Activated T-cell treated with anti-CD3 and anti-CD28 coated beads, Interleukin-2, amount 50 U/mL, for 4 hours (primary cell): ENCODE results near the gene ARID1B. TPM values are rescaled to one million over a fixed set of nuclear protein-coding genes. Genes with fewer than 3 reads are reported as not detected.
A peak's percentile ranks its signal among the peaks of the same experiment; 100 is the strongest.

ENCODE experiments used
- ATAC-seq, 2 donors: fragments of 200-7000 bp; cut with Tn5 transposase; one replicate each; pipeline ENCODE4 v1.10.0; 2021
- DNase-seq: peaks from one replicate; pipeline ENCODE4 v3.0.0-alpha.2; 2020
- H3K27me3 Mint-ChIP-seq: one replicate; pipeline ENCODE4 v1.8.0; 2021; ENCODE audit warnings: low read depth, mixed read lengths
- H3K36me3 Mint-ChIP-seq: one replicate; pipeline ENCODE4 v1.8.0; 2022; ENCODE audit warnings: mixed read lengths; ENCODE audit not compliant: insufficient read depth
- H3K4me1 Mint-ChIP-seq: one replicate; pipeline ENCODE4 v1.8.0; 2021; ENCODE audit warnings: low read depth, mixed read lengths
- H3K4me3 Mint-ChIP-seq: one replicate; pipeline ENCODE4 v1.8.0; 2021; ENCODE audit warnings: mild to moderate bottlenecking, moderate library complexity, mixed read lengths
- H3K9me3 Mint-ChIP-seq: one replicate; pipeline ENCODE4 v1.8.0; 2021; ENCODE audit warnings: mixed read lengths
- total RNA-seq, 3 donors: library from RNA; stranded (reverse); gene quantifications; one replicate each; pipeline ENCODE4 v1.2.1, GENCODE V29; 2021

Gene ARID1B
- total RNA-seq, 3 donors from 2014 or later = 45.6 to 46.6 (median 46.0) TPM

DNA sequence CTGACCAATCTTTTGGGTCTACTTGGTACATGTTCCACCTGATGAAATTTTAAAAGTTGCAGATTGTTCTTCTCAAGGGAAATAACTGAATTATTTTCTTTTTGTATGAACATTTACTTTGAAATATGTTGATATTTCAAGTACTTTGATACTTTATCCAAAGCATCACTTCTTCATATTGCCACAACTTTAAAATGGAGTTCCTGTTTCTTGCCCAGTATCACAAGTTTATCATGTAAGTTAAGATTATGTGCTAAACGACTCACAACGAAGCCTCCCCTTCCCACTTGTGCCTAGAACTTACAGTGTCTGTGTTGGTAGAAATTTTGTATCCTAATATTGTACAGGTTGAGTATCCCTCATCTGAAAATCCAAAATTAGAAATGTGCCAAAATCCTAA lies 108.4 kb downstream of the ARID1B start:
- ATAC-seq (no peak), DNase-seq (no peak)
- H3K4me1 Mint-ChIP-seq = peaks cover 77% of the 10 kb centered on the region
- H3K9me3 Mint-ChIP-seq = no peaks in the 10 kb centered on the region
- H3K36me3 Mint-ChIP-seq = no peaks in the 10 kb centered on the region
- H3K4me3 Mint-ChIP-seq = no peak overlapping the region
- H3K27me3 Mint-ChIP-seq = no peaks in the 10 kb centered on the region

DNA sequence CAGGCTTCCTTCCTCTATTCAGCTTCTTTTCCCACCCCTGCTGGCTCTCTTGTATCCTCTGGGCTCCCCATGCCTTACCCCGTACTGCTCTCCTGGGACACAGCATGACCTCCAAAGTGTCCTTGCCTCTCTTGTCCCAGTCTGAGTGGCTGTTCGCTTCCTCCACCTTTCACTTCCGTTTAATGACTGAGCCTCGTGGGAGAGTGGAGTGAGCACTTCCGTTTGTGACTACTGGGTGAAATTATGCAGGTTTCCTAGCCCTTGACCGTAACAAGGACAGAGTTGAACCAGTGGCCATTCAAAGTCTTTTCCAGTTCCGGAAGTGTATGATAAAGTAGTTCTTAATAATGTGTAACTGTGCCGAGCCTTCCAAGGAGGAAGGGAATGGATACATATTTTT lies 109.2 kb downstream of the ARID1B start:
- H3K36me3 Mint-ChIP-seq = no peaks in the 10 kb centered on the region
- no peak for DNase-seq
- H3K4me3 Mint-ChIP-seq = no peak overlapping the region
- no peaks in the 10 kb centered on the region for H3K27me3 Mint-ChIP-seq
- peaks cover 76% of the 10 kb centered on the region for H3K4me1 Mint-ChIP-seq
- no peak for ATAC-seq
- no peaks in the 10 kb centered on the region for H3K9me3 Mint-ChIP-seq

DNA sequence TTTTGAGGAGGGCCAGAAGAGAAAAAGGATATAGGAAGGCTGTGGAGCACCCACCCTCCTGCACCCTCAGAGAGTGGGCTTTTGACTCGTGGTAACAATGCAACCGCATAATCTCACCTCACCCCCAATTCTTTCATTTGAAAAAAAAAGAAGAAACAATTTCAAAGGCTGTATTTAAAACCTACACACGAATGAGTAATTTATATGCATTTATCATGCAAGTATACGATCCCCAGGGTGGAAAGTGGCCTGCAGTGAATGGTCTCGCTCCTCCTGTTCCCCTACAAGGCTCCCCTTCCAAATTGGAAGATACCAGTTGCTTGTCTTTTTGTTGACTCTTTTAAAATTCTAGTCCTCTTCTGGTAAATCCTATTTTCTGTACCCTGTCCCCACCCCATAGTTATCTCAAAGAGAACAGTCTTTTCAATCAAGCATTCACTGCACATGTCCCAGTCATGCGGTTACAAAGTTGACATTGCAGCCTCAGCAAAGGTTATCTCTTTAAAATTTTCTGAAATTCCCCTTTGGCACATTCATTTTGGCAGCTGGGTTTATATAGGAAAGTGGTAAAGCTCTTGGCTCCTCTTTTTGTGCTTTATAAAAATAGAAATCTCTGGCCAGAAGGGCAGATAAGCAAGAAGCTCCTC lies 110.6 kb downstream of the ARID1B start:
- no peak for DNase-seq
- Mint-ChIP-seq H3K9me3 (no peaks in the 10 kb centered on the region), H3K4me3 (no peak overlapping the region), H3K4me1 (peaks cover 65% of the 10 kb centered on the region), H3K36me3 (no peaks in the 10 kb centered on the region), H3K27me3 (no peaks in the 10 kb centered on the region)
- ATAC-seq = peak; percentile 46 to 77

DNA sequence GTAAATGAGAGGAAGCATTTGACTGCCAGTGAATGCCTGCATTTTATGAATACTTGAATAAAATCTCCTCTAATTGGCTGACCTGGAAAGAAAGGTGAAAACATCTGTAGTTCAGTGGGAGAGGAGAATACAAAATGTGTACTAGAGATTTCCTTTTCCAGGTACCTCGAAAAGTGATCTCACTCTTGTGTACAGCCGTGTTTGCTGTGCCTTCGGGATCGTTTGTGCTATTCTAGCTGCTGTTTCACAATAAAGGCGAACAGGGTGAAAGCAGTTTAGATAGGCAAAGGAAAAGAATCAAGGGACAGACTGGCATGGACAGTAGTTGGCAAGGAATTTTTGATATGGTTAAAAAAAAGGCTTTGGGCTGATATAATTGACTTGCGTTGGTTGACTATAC lies 112.3 kb downstream of the ARID1B start:
- DNase-seq (no peak), ATAC-seq (no peak)
- H3K4me3 Mint-ChIP-seq = no peak overlapping the region
- peaks cover 54% of the 10 kb centered on the region for H3K4me1 Mint-ChIP-seq
- H3K36me3 Mint-ChIP-seq = no peaks in the 10 kb centered on the region
- H3K27me3 Mint-ChIP-seq = no peaks in the 10 kb centered on the region
- no peaks in the 10 kb centered on the region for H3K9me3 Mint-ChIP-seq

DNA sequence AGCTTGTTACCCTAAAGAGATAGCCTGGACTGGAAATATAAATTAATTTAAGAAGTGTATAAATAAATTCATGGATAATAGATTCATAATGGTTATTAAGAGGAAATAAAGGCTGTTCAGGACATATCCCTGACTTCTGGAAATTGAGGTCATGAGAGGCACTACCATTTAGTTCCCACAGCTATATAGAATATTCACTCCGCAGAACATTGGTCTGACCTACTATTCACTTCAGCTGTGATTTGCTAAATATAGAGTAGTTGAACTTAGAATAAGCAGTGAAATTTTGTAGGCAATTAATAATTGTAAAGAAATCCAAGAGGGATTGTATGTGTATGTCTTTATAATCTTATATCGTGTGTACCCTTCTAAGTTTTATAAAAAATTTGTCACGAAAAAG lies 112.8 kb downstream of the ARID1B start:
- Mint-ChIP-seq H3K36me3 (no peaks in the 10 kb centered on the region), H3K4me1 (peaks cover 53% of the 10 kb centered on the region), H3K27me3 (no peaks in the 10 kb centered on the region), H3K9me3 (no peaks in the 10 kb centered on the region), H3K4me3 (no peak overlapping the region)
- DNase-seq (no peak), ATAC-seq (no peak)

DNA sequence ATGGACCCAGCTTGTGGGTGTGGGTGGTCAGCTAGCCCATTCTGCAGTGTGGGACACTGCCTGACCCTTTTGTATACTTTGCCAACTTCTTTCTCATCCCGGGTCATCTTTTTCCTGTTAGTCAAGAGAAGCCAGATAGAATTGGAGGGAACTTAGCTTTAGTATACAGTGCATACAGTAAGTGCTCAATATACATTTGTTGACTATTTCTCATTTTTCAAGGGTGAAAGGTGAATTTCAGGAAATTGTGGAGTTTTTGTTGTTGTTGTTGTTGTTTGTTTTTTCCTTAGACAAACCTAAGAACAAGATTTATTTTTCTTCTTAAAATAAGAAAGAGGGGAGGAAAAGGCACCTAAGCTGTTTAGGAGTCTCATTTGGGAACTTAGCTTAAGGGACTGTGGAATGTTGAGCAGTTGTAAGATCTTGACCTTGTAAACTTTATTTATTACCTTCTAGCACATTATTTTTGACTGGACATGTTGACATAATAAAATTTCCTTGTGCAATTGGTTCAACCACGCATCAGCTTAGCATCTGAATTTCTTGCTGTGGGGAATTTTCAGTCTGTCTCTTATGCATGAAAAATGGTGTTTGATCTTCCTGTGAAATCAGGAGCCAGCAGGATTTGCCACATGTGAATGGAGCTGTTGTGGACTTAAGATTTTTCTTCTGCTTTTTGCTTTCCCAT lies 113.6 kb downstream of the ARID1B start:
- ATAC-seq = no peak

DNA sequence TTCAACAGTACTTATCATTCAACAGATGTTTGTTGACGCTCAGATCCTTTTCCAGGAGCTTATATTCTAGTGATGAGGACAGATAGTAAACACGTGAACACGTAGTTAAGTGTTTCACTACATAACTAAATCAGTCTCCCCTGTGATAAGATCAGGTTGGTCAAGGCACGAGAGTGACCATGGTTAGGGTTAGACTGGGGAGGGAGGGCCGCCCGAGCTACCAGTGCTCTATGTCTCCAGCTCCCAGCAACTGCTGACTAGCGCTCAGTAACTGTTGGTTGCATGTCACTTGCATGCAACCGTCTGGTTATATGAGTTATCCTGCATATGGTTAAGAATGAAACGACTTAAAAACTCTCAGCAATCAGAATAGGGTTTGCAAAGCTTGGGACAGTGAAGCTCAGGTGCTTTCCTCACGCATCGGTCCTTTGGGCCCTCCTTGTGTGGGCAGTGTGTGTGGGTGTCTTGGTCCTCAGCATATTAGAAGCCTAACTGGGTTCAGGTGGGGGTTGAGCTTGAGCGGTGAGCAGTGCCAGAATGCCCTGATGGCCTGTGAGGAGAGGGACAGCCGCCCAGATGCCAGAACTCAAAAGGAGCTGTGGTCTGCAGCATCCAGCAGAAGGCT lies 120.8 kb downstream of the ARID1B start:
- Mint-ChIP-seq H3K9me3 (no peaks in the 10 kb centered on the region), H3K27me3 (no peaks in the 10 kb centered on the region), H3K36me3 (peaks cover 5% of the 10 kb centered on the region), H3K4me1 (peaks cover 51% of the 10 kb centered on the region), H3K4me3 (no peak overlapping the region)
- DNase-seq (no peak), ATAC-seq (no peak)

More for the DNA sequence above, 113.6 kb downstream of the ARID1B start:
- no peak overlapping the region for H3K4me3 Mint-ChIP-seq
- no peak for DNase-seq
- no peaks in the 10 kb centered on the region for H3K36me3 Mint-ChIP-seq
- no peaks in the 10 kb centered on the region for H3K27me3 Mint-ChIP-seq
- H3K9me3 Mint-ChIP-seq = no peaks in the 10 kb centered on the region
- H3K4me1 Mint-ChIP-seq = peaks cover 46% of the 10 kb centered on the region

DNA sequence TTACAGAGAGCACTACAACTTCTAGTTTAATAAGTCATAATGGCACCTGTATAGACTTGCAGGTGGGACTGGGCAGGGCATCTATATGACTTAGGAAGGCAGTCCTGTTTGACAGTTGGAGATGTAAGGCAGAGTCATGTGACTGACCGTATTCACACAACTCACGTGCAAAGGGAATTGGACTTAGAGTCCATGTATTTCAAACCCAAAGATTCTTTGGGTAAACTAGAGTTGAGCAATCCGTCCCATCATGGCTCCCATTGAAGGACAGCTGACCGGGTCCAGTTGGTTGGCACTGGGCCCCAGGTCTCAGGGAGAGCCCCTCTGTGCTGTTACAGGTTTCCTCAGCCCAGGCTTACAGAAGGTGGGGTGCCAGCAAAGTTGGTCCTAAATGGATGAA lies 121.9 kb downstream of the ARID1B start:
- H3K9me3 Mint-ChIP-seq = no peaks in the 10 kb centered on the region
- H3K4me1 Mint-ChIP-seq = peaks cover 47% of the 10 kb centered on the region
- H3K36me3 Mint-ChIP-seq = peaks cover 9% of the 10 kb centered on the region
- no peak overlapping the region for H3K4me3 Mint-ChIP-seq
- no peaks in the 10 kb centered on the region for H3K27me3 Mint-ChIP-seq
- no peak for ATAC-seq
- no peak for DNase-seq

DNA sequence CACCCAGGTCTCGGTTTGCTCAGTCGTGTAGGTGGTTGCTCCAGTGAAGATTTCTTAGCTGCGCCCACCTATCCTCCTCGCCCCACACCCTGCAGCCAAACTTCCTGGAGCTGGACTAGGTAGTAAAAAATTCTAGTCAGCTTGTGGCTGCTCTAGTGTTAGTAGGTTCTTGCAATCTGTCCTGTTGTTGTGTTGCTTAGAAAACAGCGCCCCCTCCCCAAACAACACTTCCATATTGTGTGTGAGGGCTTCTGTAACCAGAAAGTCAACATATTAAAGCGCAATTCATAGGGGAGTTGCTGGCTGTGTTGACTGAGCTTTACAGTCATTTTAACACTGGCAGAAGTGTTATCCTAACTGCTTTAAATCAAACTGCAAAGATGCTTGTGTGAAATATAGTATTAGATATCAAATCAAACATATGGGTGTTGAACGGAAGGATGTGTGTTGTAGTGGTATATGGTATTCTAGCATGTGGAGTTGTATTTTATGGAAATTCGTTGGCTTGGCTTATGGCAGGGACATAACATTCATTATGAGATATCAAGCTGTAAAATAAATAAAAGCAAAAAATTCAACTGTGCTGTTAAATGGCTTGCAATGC lies 122.5 kb downstream of the ARID1B start:
- ATAC-seq (no peak), DNase-seq (no peak)
- peaks cover 14% of the 10 kb centered on the region for H3K36me3 Mint-ChIP-seq
- peaks cover 49% of the 10 kb centered on the region for H3K4me1 Mint-ChIP-seq
- H3K27me3 Mint-ChIP-seq = no peaks in the 10 kb centered on the region
- no peak overlapping the region for H3K4me3 Mint-ChIP-seq
- no peaks in the 10 kb centered on the region for H3K9me3 Mint-ChIP-seq

DNA sequence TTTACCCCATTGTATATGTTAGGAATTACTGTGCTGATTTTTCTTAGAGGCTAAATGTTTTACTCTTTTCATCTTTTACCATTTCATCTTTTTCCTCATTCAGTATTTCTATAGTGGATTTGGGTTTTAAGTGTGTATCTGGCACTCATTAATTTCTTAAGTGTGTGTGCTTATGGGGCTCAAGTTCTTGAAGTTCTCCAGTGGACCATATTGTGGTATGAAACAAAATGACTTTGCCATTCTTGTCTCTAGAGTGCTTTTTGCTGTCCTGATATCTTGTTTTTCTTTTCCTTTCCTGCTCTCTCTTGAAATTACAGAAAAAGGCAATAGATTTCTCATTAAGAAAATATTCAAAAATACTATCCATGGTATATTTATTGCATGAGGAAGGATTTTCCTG lies 123.1 kb downstream of the ARID1B start:
- Mint-ChIP-seq H3K27me3 (no peaks in the 10 kb centered on the region), H3K4me3 (no peak overlapping the region), H3K9me3 (no peaks in the 10 kb centered on the region), H3K4me1 (peaks cover 49% of the 10 kb centered on the region), H3K36me3 (peaks cover 14% of the 10 kb centered on the region)
- DNase-seq = no peak
- ATAC-seq = no peak

DNA sequence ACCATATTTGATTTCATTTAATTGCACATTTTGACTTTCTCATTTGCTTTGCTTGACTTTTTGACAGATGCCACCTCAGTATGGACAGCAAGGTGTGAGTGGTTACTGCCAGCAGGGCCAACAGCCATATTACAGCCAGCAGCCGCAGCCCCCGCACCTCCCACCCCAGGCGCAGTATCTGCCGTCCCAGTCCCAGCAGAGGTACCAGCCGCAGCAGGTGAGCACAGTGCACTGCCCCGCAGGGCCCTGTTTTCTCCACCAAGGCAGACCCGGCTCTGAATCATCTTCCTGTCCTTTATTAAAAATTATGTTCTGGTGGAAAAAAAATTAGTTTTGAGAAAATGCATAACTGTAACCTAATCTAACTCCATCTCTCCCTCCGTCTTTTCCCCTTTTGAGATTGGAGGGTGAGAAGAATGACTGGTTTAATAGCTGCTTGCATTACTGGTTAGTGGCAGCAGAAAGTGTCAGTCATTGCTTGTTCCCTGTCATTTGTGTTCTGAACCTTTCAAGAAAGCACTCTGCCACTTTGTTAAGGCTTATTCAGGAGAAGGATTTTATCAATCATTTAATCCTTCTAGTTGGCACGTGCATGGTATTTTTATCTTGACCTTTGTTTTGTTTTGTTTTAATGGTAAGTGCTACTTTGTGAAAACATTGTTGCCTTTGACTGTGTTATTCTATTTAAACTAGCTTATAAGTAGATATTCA lies 124.3 kb downstream of the ARID1B start:
- Mint-ChIP-seq H3K4me1 (peaks cover 56% of the 10 kb centered on the region), H3K36me3 (peaks cover 16% of the 10 kb centered on the region), H3K4me3 (no peak overlapping the region), H3K9me3 (no peaks in the 10 kb centered on the region), H3K27me3 (no peaks in the 10 kb centered on the region)
- no peak for DNase-seq
- ATAC-seq = no peak

DNA sequence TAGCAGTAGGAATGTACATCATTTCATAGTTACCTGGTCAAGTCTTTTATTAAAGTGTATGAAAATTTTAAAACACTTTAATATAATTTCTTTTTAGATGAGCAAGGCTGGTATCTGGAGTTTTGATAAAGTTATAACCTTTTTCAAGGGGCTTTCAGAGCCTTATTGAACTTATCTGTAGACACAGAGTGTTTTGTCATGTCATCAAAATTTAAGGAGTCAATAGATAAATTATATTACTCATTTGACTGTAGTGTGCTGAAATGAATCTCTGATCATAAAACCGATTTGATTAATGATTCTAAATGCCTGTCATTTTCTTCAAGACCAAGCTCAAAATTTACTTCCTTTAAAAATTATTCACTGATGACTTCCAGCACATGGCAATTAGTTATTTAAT lies 125.6 kb downstream of the ARID1B start:
- Mint-ChIP-seq H3K9me3 (no peaks in the 10 kb centered on the region), H3K27me3 (no peaks in the 10 kb centered on the region), H3K36me3 (peaks cover 22% of the 10 kb centered on the region), H3K4me1 (peaks cover 58% of the 10 kb centered on the region), H3K4me3 (no peak overlapping the region)
- ATAC-seq (no peak), DNase-seq (no peak)

DNA sequence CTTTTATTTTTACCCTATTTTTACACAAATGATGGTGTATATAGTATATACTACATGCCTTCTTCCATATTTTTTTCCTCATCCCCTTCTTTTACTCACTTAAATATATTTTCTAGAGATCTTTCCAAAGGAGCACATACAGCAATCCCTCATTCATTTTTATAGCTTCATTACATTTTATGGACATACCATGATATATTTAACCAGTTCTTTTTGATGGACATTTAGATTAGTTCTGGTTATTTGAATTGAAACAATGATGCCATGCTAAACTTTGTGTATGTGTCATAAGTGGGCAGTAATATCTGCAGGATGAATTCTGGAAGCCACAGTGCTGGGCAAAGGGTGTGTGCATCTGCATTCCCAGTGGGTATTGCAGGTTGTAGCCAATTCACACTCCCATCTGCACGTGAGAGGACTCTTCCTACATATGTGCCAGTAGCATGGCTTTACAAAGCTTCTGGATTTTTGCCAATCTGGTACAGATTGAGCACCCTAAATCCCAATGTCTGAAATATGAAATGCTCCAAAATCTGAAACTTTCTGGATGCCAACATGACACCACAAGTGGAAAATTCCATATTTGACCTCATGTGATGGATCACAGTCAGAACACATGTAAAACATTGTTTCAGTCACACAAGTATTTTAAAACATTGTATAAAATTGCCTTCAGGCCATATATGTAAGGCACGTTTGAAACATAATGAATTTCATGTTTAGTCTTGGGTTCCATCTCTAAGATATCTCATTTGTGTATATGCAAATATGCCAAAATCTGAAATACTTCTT lies 127.2 kb downstream of the ARID1B start:
- no peak for DNase-seq
- Mint-ChIP-seq H3K4me1 (peaks cover 58% of the 10 kb centered on the region), H3K9me3 (no peaks in the 10 kb centered on the region), H3K36me3 (peaks cover 22% of the 10 kb centered on the region), H3K27me3 (no peaks in the 10 kb centered on the region), H3K4me3 (no peak overlapping the region)
- no peak for ATAC-seq

DNA sequence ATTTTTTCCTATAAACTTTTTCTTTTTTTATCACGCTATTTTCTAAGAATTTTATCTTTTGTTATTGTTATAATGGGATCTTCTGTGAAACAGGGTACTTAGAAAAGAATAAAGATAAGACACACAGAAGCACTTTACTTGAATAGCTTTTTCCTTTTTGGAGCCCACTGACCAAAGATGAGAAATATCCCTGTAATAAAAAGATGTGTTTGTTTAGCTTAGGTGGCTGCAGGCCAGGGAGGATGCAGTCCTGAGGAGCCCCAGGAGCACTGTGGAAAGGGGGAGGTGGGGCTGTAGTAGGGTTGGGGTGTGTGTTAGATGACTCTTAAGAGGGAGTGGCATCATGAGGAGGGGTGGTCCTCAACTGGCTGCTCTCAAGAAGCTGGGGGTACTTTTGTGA lies 128.6 kb downstream of the ARID1B start:
- H3K9me3 Mint-ChIP-seq = no peaks in the 10 kb centered on the region
- ATAC-seq = no peak
- H3K27me3 Mint-ChIP-seq = no peaks in the 10 kb centered on the region
- peaks cover 59% of the 10 kb centered on the region for H3K4me1 Mint-ChIP-seq
- H3K4me3 Mint-ChIP-seq = no peak overlapping the region
- DNase-seq = no peak
- H3K36me3 Mint-ChIP-seq = peaks cover 22% of the 10 kb centered on the region
